Activated CD8-positive, alpha-beta T cell treated with anti-CD3 and anti-CD28 coated beads, Interleukin-2, amount 10 ng/mL, durations not matched to agents 7 days and 5 days (primary cell): Measurements from ENCODE around the gene CLN6. TPM values are rescaled to one million over a fixed set of nuclear protein-coding genes. Genes with fewer than 3 reads are reported as not detected.
A peak's percentile ranks its signal among the peaks of the same experiment; 100 is the strongest.
"Not testable (repeated sequence)": the region's sequence is repeated elsewhere in the genome, so short reads cannot be mapped to it uniquely, and the experiment has no call there.

Source experiments
- ATAC-seq: fragments of 150-1000 bp; cut with Tn5 transposase; one replicate; pipeline ENCODE4 v1.10.0; 2021; ENCODE audit warnings: moderate library complexity
- CTCF ChIA-PET: fragments of 350-600 bp; sonication (Branson Sonifier 250); formaldehyde crosslinking; loops from one replicate; lab custom pipeline; 2021; ENCODE audit warnings: antibody characterized with exemption; lab: Charles Lee
- POLR2A ChIA-PET: fragments of 350-600 bp; sonication (Branson Sonifier 250); formaldehyde crosslinking; loops from one replicate; lab custom pipeline; 2021; ENCODE audit warnings: antibody characterized with exemption; lab: Charles Lee
- DNase-seq: peaks from one replicate; pipeline ENCODE4 v3.0.0-alpha.2; 2020
- H3K27ac Mint-ChIP-seq: one replicate; pipeline ENCODE4 v1.8.0; 2021; ENCODE audit warnings: mild to moderate bottlenecking, mixed read lengths
- H3K27me3 Mint-ChIP-seq: one replicate; pipeline ENCODE4 v1.8.0; 2021; ENCODE audit warnings: low read depth, mixed read lengths
- H3K36me3 Mint-ChIP-seq: one replicate; pipeline ENCODE4 v1.8.0; 2021; ENCODE audit warnings: low read depth, mixed read lengths
- H3K4me1 Mint-ChIP-seq: one replicate; pipeline ENCODE4 v1.8.0; 2021; ENCODE audit warnings: low read depth, mixed read lengths
- H3K4me3 Mint-ChIP-seq: one replicate; pipeline ENCODE4 v1.8.0; 2021; ENCODE audit warnings: mild to moderate bottlenecking, mixed read lengths
- H3K9me3 Mint-ChIP-seq: one replicate; pipeline ENCODE4 v1.8.0; 2022; ENCODE audit warnings: mixed read lengths; ENCODE audit not compliant: insufficient read depth
- total RNA-seq, 2 experiments: library from RNA; stranded (reverse); gene quantifications; one replicate each; pipeline ENCODE4 v1.2.3, GENCODE V29; 2021

CLN6 gene
- total RNA-seq, 2 experiments from 2014 or later: 64.5 to 69.7 TPM

DNA sequence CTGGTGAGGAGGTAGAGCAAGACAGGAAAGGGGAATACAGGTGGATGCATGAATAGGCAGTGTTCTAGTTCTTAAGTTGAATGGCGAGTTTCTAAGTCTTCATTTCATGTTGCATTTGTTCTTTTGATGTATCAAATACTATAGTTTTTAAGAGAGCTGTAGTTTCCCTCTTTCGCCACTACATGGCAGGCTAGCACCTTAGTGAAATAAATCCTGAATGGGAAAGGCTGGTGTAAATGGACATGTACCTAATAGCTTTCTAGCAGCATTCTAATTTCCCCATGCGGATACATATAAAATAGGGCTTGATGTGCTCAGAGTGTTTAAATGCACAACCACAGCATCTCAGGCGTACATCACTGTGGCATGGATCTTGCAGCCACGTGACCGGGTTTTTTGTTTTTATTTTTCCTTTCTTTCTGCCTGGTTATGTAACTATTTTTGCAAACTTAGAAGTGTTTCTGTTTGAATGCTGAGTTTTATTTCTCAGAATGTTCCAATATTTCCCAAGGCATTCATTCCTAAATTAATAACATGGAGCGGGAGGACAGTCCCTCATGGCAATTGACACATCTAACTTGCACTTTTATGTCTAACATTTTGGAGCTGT, 23.5 kb upstream of the CLN6 start:
- H3K36me3 Mint-ChIP-seq: no peaks in the 10 kb centered on the region
- ChIA-PET POLR2A (interaction anchor here (0.6 to 1.4 kb wide), 4 partner anchors 25 to 276 kb away, joined by 3 to 8 read pairs (median 4); partner anchors contain the start of gene FEM1B), CTCF (interaction anchor here (0.6 to 7.6 kb wide), 47 partner anchors 8 to 672 kb away, joined by 3 to 152 read pairs (median 5); partner anchors contain the start of gene FEM1B)
- DNase-seq (peak; percentile 63), ATAC-seq (peak; percentile 63)
- H3K4me3 Mint-ChIP-seq: no peak overlapping the region
- H3K27me3 Mint-ChIP-seq: peaks cover 27% of the 10 kb centered on the region
- no peaks in the 10 kb centered on the region for H3K9me3 Mint-ChIP-seq
- peaks cover 7% of the 10 kb centered on the region for H3K4me1 Mint-ChIP-seq
- H3K27ac Mint-ChIP-seq: no peak overlapping the region

DNA sequence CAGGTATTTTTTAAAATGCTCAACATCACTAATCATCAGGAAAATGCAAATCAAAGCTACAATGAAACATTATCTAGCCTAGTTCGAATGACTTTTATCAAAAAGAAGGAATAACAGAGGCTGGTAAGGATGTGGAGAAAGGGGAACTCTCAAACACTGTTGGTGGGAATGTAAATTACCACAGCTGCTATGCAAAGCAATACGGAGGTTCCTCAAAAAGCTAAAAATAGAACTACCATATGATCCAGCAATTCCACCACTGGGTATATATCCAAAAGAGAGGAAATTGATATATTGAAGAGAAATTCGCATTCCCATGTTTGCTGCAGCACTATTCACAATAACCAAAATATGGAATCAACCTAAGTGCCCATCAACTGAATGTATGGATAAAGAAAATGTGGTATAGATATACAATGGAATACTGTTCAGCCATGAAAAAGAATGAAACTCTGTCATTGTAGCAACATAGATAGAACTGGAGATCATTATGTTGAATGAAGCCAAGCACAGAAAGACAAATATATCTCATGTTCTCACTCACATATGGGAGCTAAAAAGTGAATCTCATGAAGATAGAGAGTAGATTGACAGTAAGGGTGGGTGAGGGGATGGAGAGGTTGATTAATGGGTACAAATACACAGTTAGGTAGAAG, 19.7 kb upstream of the CLN6 start:
- peaks cover 25% of the 10 kb centered on the region for H3K27me3 Mint-ChIP-seq
- H3K9me3 Mint-ChIP-seq: peaks cover 8% of the 10 kb centered on the region
- POLR2A ChIA-PET: no interaction called here

DNA sequence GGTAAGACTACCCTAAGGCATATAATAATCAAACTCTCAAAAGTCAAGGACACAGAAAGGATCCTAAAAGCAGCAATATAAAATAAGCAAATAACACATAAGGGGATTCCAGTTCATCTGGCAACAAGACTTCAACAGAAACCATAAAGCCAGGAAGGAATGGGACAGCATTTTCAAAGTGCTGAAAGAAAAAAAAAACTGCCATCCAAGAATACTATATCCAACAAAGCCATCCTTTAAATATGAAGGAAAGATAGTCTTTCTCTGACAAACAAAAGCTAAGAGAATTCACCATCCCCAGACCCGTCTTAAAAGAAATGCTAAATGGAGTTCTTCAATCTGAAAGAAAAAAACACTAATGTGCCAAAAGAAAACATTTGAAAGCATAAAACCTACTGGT, 14.7 kb upstream of the CLN6 start:
- POLR2A ChIA-PET: interaction anchor here (0.6 kb wide), 2 partner anchors 11 to 16 kb away, joined by 3 to 6 read pairs; no protein-coding TSS in a partner anchor
- Mint-ChIP-seq H3K9me3 (peaks cover 14% of the 10 kb centered on the region), H3K36me3 (peaks cover 3% of the 10 kb centered on the region), H3K27ac (no peak overlapping the region), H3K27me3 (peaks cover 19% of the 10 kb centered on the region), H3K4me3 (no peak overlapping the region), H3K4me1 (no peaks in the 10 kb centered on the region)
- CTCF ChIA-PET: interaction anchor here (0.9 to 1.5 kb wide), 2 partner anchors 9 to 62 kb away, joined by 3 to 7 read pairs; no protein-coding TSS in a partner anchor
- DNase-seq (no peak), ATAC-seq (no peak)

More for the DNA sequence above, 19.7 kb upstream of the CLN6 start:
- Mint-ChIP-seq H3K27ac (no peak overlapping the region), H3K36me3 (peaks cover 3% of the 10 kb centered on the region), H3K4me3 (no peak overlapping the region), H3K4me1 (no peaks in the 10 kb centered on the region)
- ATAC-seq: no peak
- CTCF ChIA-PET: interaction anchor here (1.8 to 7.6 kb wide), 2 partner anchors 19 to 56 kb away, joined by 5 to 152 read pairs; no protein-coding TSS in a partner anchor
- no peak for DNase-seq

GRCh38 chr15:68241088-68241935, 11.8 kb upstream of the CLN6 start:
- Mint-ChIP-seq H3K4me3 (no peak overlapping the region), H3K27me3 (peaks cover 6% of the 10 kb centered on the region), H3K9me3 (peaks cover 14% of the 10 kb centered on the region), H3K4me1 (no peaks in the 10 kb centered on the region), H3K36me3 (peaks cover 3% of the 10 kb centered on the region), H3K27ac (no peak overlapping the region)
- POLR2A ChIA-PET: no interaction called here
- ATAC-seq (no peak), DNase-seq (no peak)
- CTCF ChIA-PET: no interaction called here

DNA sequence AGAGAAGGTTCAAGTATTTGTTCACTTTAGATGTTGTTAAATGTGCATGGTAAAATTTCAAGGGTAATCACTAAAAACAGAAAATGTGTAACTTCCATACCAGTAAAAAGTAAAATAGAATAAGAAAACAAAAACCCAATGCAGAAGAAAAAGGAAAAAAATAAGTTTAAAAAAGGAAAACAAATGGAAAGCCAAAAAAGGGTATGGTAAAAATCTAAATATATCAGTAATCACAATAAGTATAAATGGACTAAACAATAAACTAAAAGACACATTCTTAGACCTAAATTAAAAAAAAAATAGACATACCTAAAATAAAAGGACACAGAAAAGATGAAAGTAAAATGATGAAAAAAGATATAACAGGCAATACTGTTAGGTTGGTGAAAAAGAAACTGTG, 9.5 kb upstream of the CLN6 start:
- ChIA-PET POLR2A (no interaction called here), CTCF (interaction anchor here (1.7 kb wide), 1 partner anchor 14 kb away, joined by 5 read pairs; no protein-coding TSS in a partner anchor)
- Mint-ChIP-seq H3K4me3 (no peak overlapping the region), H3K4me1 (no peaks in the 10 kb centered on the region), H3K27ac (no peak overlapping the region), H3K27me3 (peaks cover 4% of the 10 kb centered on the region), H3K9me3 (peaks cover 5% of the 10 kb centered on the region), H3K36me3 (no peaks in the 10 kb centered on the region)
- DNase-seq (no peak), ATAC-seq (no peak)

- CTCF ChIA-PET: interaction anchor here (1.7 kb wide), 1 partner anchor 18 kb away, joined by 8 read pairs; no protein-coding TSS in a partner anchor
- Mint-ChIP-seq H3K27ac (no peak overlapping the region), H3K27me3 (peaks cover 2% of the 10 kb centered on the region), H3K4me3 (no peak overlapping the region), H3K36me3 (no peaks in the 10 kb centered on the region), H3K9me3 (no peaks in the 10 kb centered on the region), H3K4me1 (peaks cover 8% of the 10 kb centered on the region)
- POLR2A ChIA-PET: no interaction called here
- DNase-seq (no peak), ATAC-seq (no peak)
Observed at GRCh38 chr15:68235022-68235421, 5.5 kb upstream of the CLN6 start.

- peaks cover 11% of the 10 kb centered on the region for H3K4me1 Mint-ChIP-seq
- H3K4me3 Mint-ChIP-seq, H3K27me3 Mint-ChIP-seq, POLR2A ChIA-PET, H3K27ac Mint-ChIP-seq, CTCF ChIA-PET, H3K9me3 Mint-ChIP-seq, DNase-seq, ATAC-seq, H3K36me3 Mint-ChIP-seq: not testable (repeated sequence)
Observed at GRCh38 chr15:68234520-68234919, 5.0 kb upstream of the CLN6 start.

DNA sequence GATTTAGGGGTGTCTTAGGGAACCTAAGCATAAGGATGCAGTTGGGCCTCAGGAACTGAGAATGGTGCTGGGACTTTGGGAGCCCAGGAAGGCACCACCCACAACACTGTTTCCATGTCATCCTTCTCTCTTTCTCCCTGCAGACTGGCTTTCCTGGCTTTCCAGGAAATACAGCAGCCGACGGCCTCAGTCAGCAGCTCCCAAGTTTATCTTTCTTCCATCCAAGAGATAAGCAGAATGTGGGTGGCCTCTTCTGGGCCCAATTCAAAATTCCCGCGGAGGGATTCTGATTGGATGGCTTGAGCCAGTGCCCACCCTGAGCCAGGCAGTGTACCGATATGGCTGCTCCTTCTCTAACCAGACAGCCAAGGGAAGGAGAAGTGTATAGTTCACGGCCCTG, 4.5 kb upstream of the CLN6 start:
- peaks cover 11% of the 10 kb centered on the region for H3K4me1 Mint-ChIP-seq
- no peak overlapping the region for H3K4me3 Mint-ChIP-seq
- DNase-seq: no peak
- ATAC-seq: no peak
- peaks cover 2% of the 10 kb centered on the region for H3K27me3 Mint-ChIP-seq
- H3K27ac Mint-ChIP-seq: no peak overlapping the region
- CTCF ChIA-PET: no interaction called here
- no peaks in the 10 kb centered on the region for H3K36me3 Mint-ChIP-seq
- no peaks in the 10 kb centered on the region for H3K9me3 Mint-ChIP-seq
- POLR2A ChIA-PET: no interaction called here

DNA sequence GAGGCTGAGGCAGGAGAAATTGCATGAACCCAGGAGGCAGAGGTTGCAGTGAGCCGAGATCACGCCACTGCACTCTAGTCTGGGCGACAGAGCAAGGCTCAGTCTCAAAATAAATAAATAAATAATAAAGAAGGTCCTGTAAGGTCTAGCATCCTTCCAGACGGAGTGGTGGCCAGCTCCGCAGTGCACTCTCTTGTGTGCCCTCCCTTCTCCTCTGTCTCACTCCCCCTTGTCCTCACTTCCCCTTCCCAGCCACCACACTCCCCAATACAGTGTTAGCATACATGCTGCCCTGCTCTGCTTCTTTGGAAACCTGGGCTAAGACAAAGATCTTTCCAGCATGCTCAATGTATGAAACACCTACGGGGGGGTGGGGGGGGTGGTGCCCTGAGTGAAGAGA, 3.4 kb upstream of the CLN6 start:
- no peak overlapping the region for H3K27ac Mint-ChIP-seq
- POLR2A ChIA-PET: no interaction called here
- DNase-seq: no peak
- CTCF ChIA-PET: interaction anchor here (3.3 kb wide), 1 partner anchor 73 kb away, joined by 15 read pairs; no protein-coding TSS in a partner anchor
- H3K36me3 Mint-ChIP-seq: peaks cover 6% of the 10 kb centered on the region
- H3K4me3 Mint-ChIP-seq: no peak overlapping the region
- no peaks in the 10 kb centered on the region for H3K9me3 Mint-ChIP-seq
- H3K4me1 Mint-ChIP-seq: peaks cover 19% of the 10 kb centered on the region
- peaks cover 2% of the 10 kb centered on the region for H3K27me3 Mint-ChIP-seq
- ATAC-seq: no peak

GRCh38 chr15:68232449-68232848, 2.9 kb upstream of the CLN6 start:
- Mint-ChIP-seq H3K9me3 (no peaks in the 10 kb centered on the region), H3K4me3 (no peak overlapping the region), H3K27ac (no peak overlapping the region), H3K36me3 (peaks cover 9% of the 10 kb centered on the region), H3K4me1 (peaks cover 24% of the 10 kb centered on the region), H3K27me3 (peaks cover 1% of the 10 kb centered on the region)
- POLR2A ChIA-PET: no interaction called here
- DNase-seq (no peak), ATAC-seq (no peak)
- CTCF ChIA-PET: interaction anchor here (0.8 to 3.3 kb wide), 3 partner anchors 21 to 74 kb away, joined by 3 to 15 read pairs (median 3); partner anchors contain the start of gene FEM1B

GRCh38 chr15:68231102-68231818, 1.7 kb upstream of the CLN6 start:
- peak overlapping the region; percentile 36 for H3K4me3 Mint-ChIP-seq
- H3K9me3 Mint-ChIP-seq: no peaks in the 10 kb centered on the region
- peaks cover 35% of the 10 kb centered on the region for H3K4me1 Mint-ChIP-seq
- ChIA-PET CTCF (interaction anchor here (1.2 to 3.3 kb wide), 3 partner anchors 19 to 75 kb away, joined by 3 to 15 read pairs (median 5); partner anchors contain the start of gene FEM1B), POLR2A (interaction anchor here (0.6 to 4.1 kb wide), 2 partner anchors 46 to 67 kb away, joined by 5 to 32 read pairs; partner anchors contain the start of gene FEM1B)
- ATAC-seq (no peak), DNase-seq (no peak)
- no peaks in the 10 kb centered on the region for H3K27me3 Mint-ChIP-seq
- H3K36me3 Mint-ChIP-seq: peaks cover 9% of the 10 kb centered on the region
- peak overlapping the region; percentile 58 for H3K27ac Mint-ChIP-seq
